RWPE1 (cell line): ENCODE results near the gene CYP3A5.

ENCODE experiments used
- CTCF ChIA-PET: fragments of 350-600 bp; sonication (Branson Sonifier 250); formaldehyde crosslinking; extraction: SDS; loops from one replicate; lab custom pipeline; 2021; lab: Yijun Ruan, JAX
- POLR2A ChIA-PET: fragments of 400-600 bp; formaldehyde crosslinking; extraction: SDS; loops from one replicate; lab custom pipeline; 2020; ENCODE audit warnings: antibody characterized with exemption; ENCODE audit not compliant: low non-redundant PET; lab: Yijun Ruan, JAX
- DNase-seq: peaks from one replicate; pipeline ENCODE4 v3.0.0; 2012; ENCODE audit warnings: low spot score
- H3K27ac ChIP-seq: fragments of 450-650 bp; 2 replicates; pipeline ENCODE4 v1.5.1; 2017
- TF ChIP-seq, protein P1 (sequence below): fragments of 450-650 bp; conservative IDR thresholded peaks from 2 replicates; pipeline ENCODE4 v1.5.1; 2017; ENCODE audit warnings: low read depth, mild to moderate bottlenecking

CYP3A5 gene

DNA sequence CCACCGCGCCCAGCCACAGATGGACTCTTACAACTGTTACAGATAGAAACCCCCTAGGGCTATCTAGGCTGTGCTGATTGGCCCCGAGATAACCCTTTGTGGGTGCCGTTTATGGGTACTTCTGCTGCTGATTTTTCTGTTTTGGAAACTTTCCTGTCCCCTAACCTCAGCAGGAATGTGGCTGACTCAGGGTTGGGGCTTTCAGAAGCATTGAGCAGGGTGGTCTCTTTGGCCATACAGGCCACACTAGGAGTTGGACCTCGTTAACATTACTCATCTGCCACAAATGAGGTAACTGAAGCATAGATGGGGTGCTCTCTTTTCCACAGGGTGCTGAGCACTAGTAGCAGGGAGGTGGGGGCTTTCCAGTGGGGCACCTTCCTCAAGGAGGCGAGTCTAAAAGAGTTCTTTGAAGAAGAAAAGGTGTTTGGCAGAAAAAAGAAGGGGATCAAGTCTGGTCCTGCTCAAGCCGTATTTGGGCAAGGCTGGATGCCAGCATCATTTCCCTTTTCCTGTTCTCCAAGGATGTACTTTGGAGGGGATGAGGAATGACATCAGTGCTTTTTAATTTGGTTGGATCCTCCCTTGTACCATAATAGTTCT is 56.6 kb downstream of the CYP3A5 start:
- ChIA-PET POLR2A (no interaction called here), CTCF (interaction anchor here (0.8 kb wide), 1 partner anchor 8 kb away, joined by 4 read pairs; no protein-coding TSS in a partner anchor)
- TF ChIP-seq, protein P1, sequence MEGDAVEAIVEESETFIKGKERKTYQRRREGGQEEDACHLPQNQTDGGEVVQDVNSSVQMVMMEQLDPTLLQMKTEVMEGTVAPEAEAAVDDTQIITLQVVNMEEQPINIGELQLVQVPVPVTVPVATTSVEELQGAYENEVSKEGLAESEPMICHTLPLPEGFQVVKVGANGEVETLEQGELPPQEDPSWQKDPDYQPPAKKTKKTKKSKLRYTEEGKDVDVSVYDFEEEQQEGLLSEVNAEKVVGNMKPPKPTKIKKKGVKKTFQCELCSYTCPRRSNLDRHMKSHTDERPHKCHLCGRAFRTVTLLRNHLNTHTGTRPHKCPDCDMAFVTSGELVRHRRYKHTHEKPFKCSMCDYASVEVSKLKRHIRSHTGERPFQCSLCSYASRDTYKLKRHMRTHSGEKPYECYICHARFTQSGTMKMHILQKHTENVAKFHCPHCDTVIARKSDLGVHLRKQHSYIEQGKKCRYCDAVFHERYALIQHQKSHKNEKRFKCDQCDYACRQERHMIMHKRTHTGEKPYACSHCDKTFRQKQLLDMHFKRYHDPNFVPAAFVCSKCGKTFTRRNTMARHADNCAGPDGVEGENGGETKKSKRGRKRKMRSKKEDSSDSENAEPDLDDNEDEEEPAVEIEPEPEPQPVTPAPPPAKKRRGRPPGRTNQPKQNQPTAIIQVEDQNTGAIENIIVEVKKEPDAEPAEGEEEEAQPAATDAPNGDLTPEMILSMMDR: no peak
- H3K27ac ChIP-seq: peak overlapping the region; percentile 92
- peak; percentile 64 for DNase-seq

DNA sequence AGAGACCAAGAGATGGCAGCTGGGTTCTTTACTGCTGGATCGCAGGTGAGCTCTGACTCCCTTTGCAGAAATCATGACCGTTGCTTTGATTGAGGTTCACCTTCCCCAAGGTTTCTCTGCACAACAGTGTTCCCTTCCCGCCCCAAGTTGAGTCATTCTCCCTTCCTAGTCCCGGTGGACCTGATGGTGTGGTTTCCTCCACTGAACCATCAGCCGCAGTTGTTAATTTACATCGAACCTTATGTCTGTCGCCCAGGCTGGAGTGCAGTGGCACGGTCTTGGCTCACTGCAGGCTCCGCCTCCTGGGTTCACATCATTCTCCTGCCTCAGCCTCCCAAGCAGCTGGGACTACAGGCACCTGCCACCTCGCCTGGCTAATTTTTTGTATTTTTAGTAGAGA is 57.2 kb downstream of the CYP3A5 start:
- CTCF ChIA-PET: interaction anchor here (0.8 kb wide), 1 partner anchor 9 kb away, joined by 4 read pairs; no protein-coding TSS in a partner anchor
- no peak for DNase-seq

DNA sequence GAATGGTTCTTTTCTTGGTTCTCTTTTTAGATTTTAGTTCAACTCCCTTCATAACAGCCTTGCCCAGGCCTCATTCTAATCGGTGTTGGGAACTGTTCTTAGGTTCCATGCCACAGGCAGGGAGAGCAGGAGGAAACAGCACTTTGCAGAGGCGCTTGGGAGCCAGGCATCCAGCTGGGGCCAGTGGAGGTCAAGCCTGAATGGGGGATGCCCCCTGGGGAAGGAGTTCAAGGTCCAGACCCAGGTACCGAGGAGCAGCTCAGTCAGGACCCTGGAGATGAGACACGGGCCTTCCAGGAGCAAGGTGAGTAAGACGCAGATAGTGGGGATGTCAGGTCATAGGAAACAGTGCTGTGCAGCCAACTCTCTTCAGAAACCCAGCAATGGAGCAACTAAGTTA is 58.5 kb downstream of the CYP3A5 start:
- POLR2A ChIA-PET: no interaction called here

More for the DNA sequence above, 57.2 kb downstream of the CYP3A5 start:
- TF ChIP-seq, protein P1: no peak
- POLR2A ChIA-PET: no interaction called here
- H3K27ac ChIP-seq: peak overlapping the region; percentile 92

DNA sequence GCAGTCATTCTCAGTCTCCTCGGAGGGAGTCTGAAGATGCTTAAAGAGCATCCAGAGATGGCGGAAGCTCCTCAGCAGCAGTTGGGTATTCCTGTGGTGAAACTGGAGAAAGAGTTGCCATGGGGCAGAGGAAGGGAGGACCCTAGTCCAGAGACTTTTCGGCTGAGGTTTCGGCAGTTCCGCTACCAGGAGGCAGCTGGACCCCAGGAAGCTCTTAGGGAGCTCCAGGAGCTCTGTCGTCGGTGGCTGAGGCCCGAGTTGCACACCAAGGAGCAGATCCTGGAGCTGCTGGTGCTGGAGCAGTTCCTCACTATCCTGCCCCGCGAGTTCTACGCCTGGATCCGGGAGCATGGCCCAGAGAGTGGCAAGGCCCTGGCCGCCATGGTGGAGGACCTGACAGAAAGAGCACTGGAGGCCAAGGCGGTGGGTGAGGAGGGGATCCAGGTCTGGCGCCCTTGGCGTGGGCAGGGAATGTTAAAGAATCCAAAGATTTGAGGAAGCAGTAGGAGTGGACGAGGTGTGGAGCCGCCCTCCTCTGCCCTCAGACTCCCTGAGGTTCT is 60.1 kb downstream of the CYP3A5 start:
- H3K27ac ChIP-seq: peak overlapping the region; percentile 83
- DNase-seq: no peak
- ChIA-PET CTCF (interaction anchor here (0.6 kb wide), 1 partner anchor 374 kb away, joined by 4 read pairs; no protein-coding TSS in a partner anchor), POLR2A (no interaction called here)
- TF ChIP-seq, protein P1: no peak

More for the DNA sequence above, 58.5 kb downstream of the CYP3A5 start:
- CTCF ChIA-PET: interaction anchor here (0.6 to 1.0 kb wide), 2 partner anchors 10 to 370 kb away, joined by 4 to 6 read pairs; no protein-coding TSS in a partner anchor
- DNase-seq: no peak
- TF ChIP-seq, protein P1: no peak
- H3K27ac ChIP-seq: peak overlapping the region; percentile 92

DNA sequence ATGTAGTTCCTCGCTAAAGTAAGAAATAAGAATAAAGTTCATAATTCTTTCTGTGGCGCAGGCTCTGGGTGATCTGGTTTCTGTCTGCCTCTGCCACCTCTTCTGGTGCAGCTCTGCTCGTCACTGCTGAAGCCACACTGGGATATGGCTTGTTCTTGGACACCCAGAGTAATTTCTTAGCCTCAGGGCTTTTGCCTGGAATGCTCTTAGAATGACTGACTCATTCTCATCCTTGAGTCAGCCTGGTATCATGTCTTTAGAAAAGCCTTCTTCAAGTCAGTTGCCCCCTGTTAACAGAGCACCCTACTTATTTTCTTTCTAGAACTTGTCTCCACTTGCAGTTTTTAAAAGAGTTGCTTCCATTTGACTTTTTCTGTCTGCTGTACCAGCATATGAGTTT is 61.1 kb downstream of the CYP3A5 start:
- ChIA-PET CTCF (interaction anchor here (0.6 kb wide), 1 partner anchor 93 kb away, joined by 3 read pairs; no protein-coding TSS in a partner anchor), POLR2A (interaction anchor here (0.5 kb wide), 1 partner anchor 185 kb away, joined by 3 read pairs; no protein-coding TSS in a partner anchor)
- TF ChIP-seq, protein P1: no peak
- H3K27ac ChIP-seq: peak overlapping the region; percentile 73
- DNase-seq: peak; percentile 85

DNA sequence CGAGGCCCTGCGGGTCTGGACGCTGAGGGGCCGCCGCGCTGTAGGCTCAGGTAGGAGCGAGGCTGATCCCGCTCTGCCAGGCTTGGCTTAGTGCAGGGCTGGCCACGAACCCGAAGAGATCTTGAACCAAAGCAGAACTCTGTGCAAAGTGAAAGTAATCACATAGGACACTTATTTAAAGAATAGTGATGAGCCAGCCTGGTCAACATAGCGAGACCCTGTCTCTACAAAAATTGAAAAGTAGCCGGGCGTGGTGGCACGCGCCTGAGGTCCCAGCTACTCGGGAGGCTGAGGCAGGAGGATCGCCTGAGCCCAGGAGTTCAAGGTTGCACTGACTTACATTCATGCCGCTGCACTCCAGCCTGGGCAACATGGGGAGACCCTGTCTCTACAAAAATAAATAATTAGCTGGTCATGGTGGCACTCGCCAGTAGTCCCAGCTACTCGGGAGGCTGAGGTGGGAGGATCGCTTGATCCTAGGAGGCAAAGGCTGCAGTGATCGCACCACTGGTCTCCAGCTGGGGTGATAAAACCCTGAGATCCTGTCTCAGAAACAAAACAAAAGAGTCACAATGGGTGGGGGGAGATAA is 62.5 kb downstream of the CYP3A5 start:
- DNase-seq: no peak
- TF ChIP-seq, protein P1: no peak
- ChIA-PET CTCF (interaction anchor here (0.6 kb wide), 2 partner anchors 53 to 463 kb away, joined by 3 to 4 read pairs; no protein-coding TSS in a partner anchor), POLR2A (interaction anchor here (0.6 to 1.2 kb wide), 3 partner anchors 37 to 300 kb away, joined by 4 read pairs; partner anchors contain the start of gene ZNF394)
- H3K27ac ChIP-seq: peak overlapping the region; percentile 77
